ENCODE results near the gene TRHDE.
"Not testable (repeated sequence)": the region's sequence is repeated elsewhere in the genome, so short reads cannot be mapped to it uniquely, and the experiment has no call there.

Gene TRHDE

GRCh38 chr12:72679147-72679757 is 407.1 kb downstream of the TRHDE start:
- no peaks in the 10 kb centered on the region for H3K9me3 ChIP-seq (ENCODE audit: control insufficient read depth in 1 of 2, low read length in 2 of 2)
- no peaks in the 10 kb centered on the region for H3K27me3 ChIP-seq (ENCODE audit: control insufficient read depth in 1 of 2, insufficient read depth in 2 of 2, low read length in 2 of 2)
- no peak overlapping the region for H3K4me3 ChIP-seq (ENCODE audit: low read depth in 1 of 2, low read length in 2 of 2)
- H3K9ac ChIP-seq (ENCODE audit: low read depth in 1 of 2, low read length in 2 of 2) = no peak overlapping the region
- H3K4me1 ChIP-seq (ENCODE audit: control insufficient read depth in 1 of 2, insufficient read depth in 2 of 2, low read length in 2 of 2) = no peaks in the 10 kb centered on the region
- no peak overlapping the region for H3K27ac ChIP-seq (ENCODE audit: low read depth, low read length)
- no peaks in the 10 kb centered on the region for H3K36me3 ChIP-seq (ENCODE audit: control insufficient read depth in 1 of 2, insufficient read depth in 2 of 2, low read length in 2 of 2)

- Histone ChIP-seq H3K4me3 (ENCODE audit: low read depth in 1 of 2, low read length in 2 of 2) (no peak overlapping the region), H3K36me3 (ENCODE audit: control insufficient read depth in 1 of 2, insufficient read depth in 2 of 2, low read length in 2 of 2) (no peaks in the 10 kb centered on the region), H3K9me3 (ENCODE audit: control insufficient read depth in 1 of 2, low read length in 2 of 2) (no peaks in the 10 kb centered on the region), H3K4me1 (ENCODE audit: control insufficient read depth in 1 of 2, insufficient read depth in 2 of 2, low read length in 2 of 2) (no peaks in the 10 kb centered on the region), H3K9ac (ENCODE audit: low read depth in 1 of 2, low read length in 2 of 2) (no peak overlapping the region), H3K27ac (ENCODE audit: low read depth, low read length) (no peak overlapping the region), H3K27me3 (ENCODE audit: control insufficient read depth in 1 of 2, insufficient read depth in 2 of 2, low read length in 2 of 2) (no peaks in the 10 kb centered on the region)
Measured at GRCh38 chr12:72681028-72681427, 408.9 kb downstream of the TRHDE start.

- Histone ChIP-seq H3K4me3 (ENCODE audit: low read depth in 1 of 2, low read length in 2 of 2) (no peak overlapping the region), H3K27me3 (ENCODE audit: control insufficient read depth in 1 of 2, insufficient read depth in 2 of 2, low read length in 2 of 2) (no peaks in the 10 kb centered on the region), H3K4me1 (ENCODE audit: control insufficient read depth in 1 of 2, insufficient read depth in 2 of 2, low read length in 2 of 2) (no peaks in the 10 kb centered on the region), H3K27ac (ENCODE audit: low read depth, low read length) (no peak overlapping the region), H3K9me3 (ENCODE audit: control insufficient read depth in 1 of 2, low read length in 2 of 2) (no peaks in the 10 kb centered on the region), H3K9ac (ENCODE audit: low read depth in 1 of 2, low read length in 2 of 2) (no peak overlapping the region), H3K36me3 (ENCODE audit: control insufficient read depth in 1 of 2, insufficient read depth in 2 of 2, low read length in 2 of 2) (no peaks in the 10 kb centered on the region)
Measured at GRCh38 chr12:72684491-72684890, 412.3 kb downstream of the TRHDE start.

GRCh38 chr12:72692338-72692737 is 420.2 kb downstream of the TRHDE start:
- H3K27me3 ChIP-seq (ENCODE audit: control insufficient read depth in 1 of 2, insufficient read depth in 2 of 2, low read length in 2 of 2) = no peaks in the 10 kb centered on the region
- no peak overlapping the region for H3K9ac ChIP-seq (ENCODE audit: low read depth in 1 of 2, low read length in 2 of 2)
- H3K9me3 ChIP-seq (ENCODE audit: control insufficient read depth in 1 of 2, low read length in 2 of 2) = no peaks in the 10 kb centered on the region
- no peak overlapping the region for H3K27ac ChIP-seq (ENCODE audit: low read depth, low read length)
- no peaks in the 10 kb centered on the region for H3K36me3 ChIP-seq (ENCODE audit: control insufficient read depth in 1 of 2, insufficient read depth in 2 of 2, low read length in 2 of 2)
- H3K4me1 ChIP-seq (ENCODE audit: control insufficient read depth in 1 of 2, insufficient read depth in 2 of 2, low read length in 2 of 2) = no peaks in the 10 kb centered on the region
- H3K4me3 ChIP-seq (ENCODE audit: low read depth in 1 of 2, low read length in 2 of 2) = no peak overlapping the region

GRCh38 chr12:72694193-72694592 is 422.0 kb downstream of the TRHDE start:
- Histone ChIP-seq H3K9me3 (ENCODE audit: control insufficient read depth in 1 of 2, low read length in 2 of 2) (no peaks in the 10 kb centered on the region), H3K36me3 (ENCODE audit: control insufficient read depth in 1 of 2, insufficient read depth in 2 of 2, low read length in 2 of 2) (no peaks in the 10 kb centered on the region), H3K9ac (ENCODE audit: low read depth in 1 of 2, low read length in 2 of 2) (no peak overlapping the region), H3K4me3 (ENCODE audit: low read depth in 1 of 2, low read length in 2 of 2) (no peak overlapping the region), H3K27me3 (ENCODE audit: control insufficient read depth in 1 of 2, insufficient read depth in 2 of 2, low read length in 2 of 2) (no peaks in the 10 kb centered on the region), H3K27ac (ENCODE audit: low read depth, low read length) (no peak overlapping the region), H3K4me1 (ENCODE audit: control insufficient read depth in 1 of 2, insufficient read depth in 2 of 2, low read length in 2 of 2) (no peaks in the 10 kb centered on the region)

GRCh38 chr12:72699362-72699761 is 427.2 kb downstream of the TRHDE start:
- no peaks in the 10 kb centered on the region for H3K27me3 ChIP-seq (ENCODE audit: control insufficient read depth in 1 of 2, insufficient read depth in 2 of 2, low read length in 2 of 2)
- no peaks in the 10 kb centered on the region for H3K36me3 ChIP-seq (ENCODE audit: control insufficient read depth in 1 of 2, insufficient read depth in 2 of 2, low read length in 2 of 2)
- no peak overlapping the region for H3K27ac ChIP-seq (ENCODE audit: low read depth, low read length)
- no peaks in the 10 kb centered on the region for H3K4me1 ChIP-seq (ENCODE audit: control insufficient read depth in 1 of 2, insufficient read depth in 2 of 2, low read length in 2 of 2)
- H3K9ac ChIP-seq (ENCODE audit: low read depth in 1 of 2, low read length in 2 of 2) = no peak overlapping the region
- no peak overlapping the region for H3K4me3 ChIP-seq (ENCODE audit: low read depth in 1 of 2, low read length in 2 of 2)
- H3K9me3 ChIP-seq (ENCODE audit: control insufficient read depth in 1 of 2, low read length in 2 of 2) = no peaks in the 10 kb centered on the region

- not testable (repeated sequence) for H3K4me3 ChIP-seq (ENCODE audit: low read depth in 1 of 2, low read length in 2 of 2); H3K36me3 ChIP-seq (ENCODE audit: control insufficient read depth in 1 of 2, insufficient read depth in 2 of 2, low read length in 2 of 2); H3K27ac ChIP-seq (ENCODE audit: low read depth, low read length); H3K9me3 ChIP-seq (ENCODE audit: control insufficient read depth in 1 of 2, low read length in 2 of 2); H3K4me1 ChIP-seq (ENCODE audit: control insufficient read depth in 1 of 2, insufficient read depth in 2 of 2, low read length in 2 of 2); H3K27me3 ChIP-seq (ENCODE audit: control insufficient read depth in 1 of 2, insufficient read depth in 2 of 2, low read length in 2 of 2); H3K9ac ChIP-seq (ENCODE audit: low read depth in 1 of 2, low read length in 2 of 2)
Measured at GRCh38 chr12:72712025-72712424, 439.9 kb downstream of the TRHDE start.

- H3K36me3 ChIP-seq (ENCODE audit: control insufficient read depth in 1 of 2, insufficient read depth in 2 of 2, low read length in 2 of 2) = no peaks in the 10 kb centered on the region
- H3K9me3 ChIP-seq (ENCODE audit: control insufficient read depth in 1 of 2, low read length in 2 of 2) = no peaks in the 10 kb centered on the region
- H3K9ac ChIP-seq (ENCODE audit: low read depth in 1 of 2, low read length in 2 of 2) = no peak overlapping the region
- no peak overlapping the region for H3K4me3 ChIP-seq (ENCODE audit: low read depth in 1 of 2, low read length in 2 of 2)
- H3K27me3 ChIP-seq (ENCODE audit: control insufficient read depth in 1 of 2, insufficient read depth in 2 of 2, low read length in 2 of 2) = no peaks in the 10 kb centered on the region
- no peaks in the 10 kb centered on the region for H3K4me1 ChIP-seq (ENCODE audit: control insufficient read depth in 1 of 2, insufficient read depth in 2 of 2, low read length in 2 of 2)
- no peak overlapping the region for H3K27ac ChIP-seq (ENCODE audit: low read depth, low read length)
Measured at GRCh38 chr12:72716221-72716620, 444.1 kb downstream of the TRHDE start.

- Histone ChIP-seq H3K4me1 (ENCODE audit: control insufficient read depth in 1 of 2, insufficient read depth in 2 of 2, low read length in 2 of 2) (no peaks in the 10 kb centered on the region), H3K4me3 (ENCODE audit: low read depth in 1 of 2, low read length in 2 of 2) (no peak overlapping the region), H3K9ac (ENCODE audit: low read depth in 1 of 2, low read length in 2 of 2) (no peak overlapping the region), H3K27ac (ENCODE audit: low read depth, low read length) (no peak overlapping the region), H3K27me3 (ENCODE audit: control insufficient read depth in 1 of 2, insufficient read depth in 2 of 2, low read length in 2 of 2) (no peaks in the 10 kb centered on the region), H3K36me3 (ENCODE audit: control insufficient read depth in 1 of 2, insufficient read depth in 2 of 2, low read length in 2 of 2) (no peaks in the 10 kb centered on the region), H3K9me3 (ENCODE audit: control insufficient read depth in 1 of 2, low read length in 2 of 2) (no peaks in the 10 kb centered on the region)
Measured at GRCh38 chr12:72717036-72717435, 444.9 kb downstream of the TRHDE start.

All from duodenal mucosa (tissue), 2 donors.